Cardiac fibroblast (primary cell): Measurements from ENCODE around the gene KRTAP16-1.

ENCODE experiments used
- DNase-seq, 2 donors: peaks; one replicate each; pipeline versions ENCODE4 v3.0.0 to v3.0.0-alpha.2; 2010; ENCODE audit warnings: low read depth in 2 of 2
- H3K4me3 ChIP-seq, 2 donors: replicated peaks in 1 of 2; 1 replicate in 1 of 2; 2 replicates in 1 of 2; pipeline ENCODE4 v1.5.1; 2011; ENCODE audit warnings: low read depth in 2 of 2, low read length in 2 of 2, mild to moderate bottlenecking in 2 of 2, moderate library complexity in 1 of 2
- TF ChIP-seq, protein P1 (sequence below): IDR thresholded peaks from one replicate; pipeline ENCODE4 v1.5.1; 2011; ENCODE audit warnings: low read depth, mild to moderate bottlenecking, low read length, inconsistent platforms

KRTAP16-1 gene

DNA sequence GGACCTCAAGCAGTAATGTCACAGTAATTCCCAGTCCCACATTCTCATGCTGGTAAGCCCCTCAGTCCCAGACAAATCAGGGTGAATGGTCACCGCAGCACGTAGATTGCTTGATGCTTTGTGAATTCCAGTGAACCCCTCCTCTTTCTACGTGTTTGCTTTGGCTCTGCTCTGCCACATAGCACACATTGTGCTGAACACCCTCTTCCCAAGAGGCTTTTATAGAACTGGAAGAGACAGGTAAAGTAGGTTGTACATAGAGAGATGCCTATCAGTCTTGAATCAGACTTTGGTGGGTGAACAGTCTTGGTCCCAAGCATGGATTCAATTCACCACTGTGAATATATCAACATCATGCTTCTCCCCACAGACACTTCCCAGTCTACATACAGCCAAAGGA, 44.5 kb downstream of the KRTAP16-1 start:
- TF ChIP-seq, protein P1, sequence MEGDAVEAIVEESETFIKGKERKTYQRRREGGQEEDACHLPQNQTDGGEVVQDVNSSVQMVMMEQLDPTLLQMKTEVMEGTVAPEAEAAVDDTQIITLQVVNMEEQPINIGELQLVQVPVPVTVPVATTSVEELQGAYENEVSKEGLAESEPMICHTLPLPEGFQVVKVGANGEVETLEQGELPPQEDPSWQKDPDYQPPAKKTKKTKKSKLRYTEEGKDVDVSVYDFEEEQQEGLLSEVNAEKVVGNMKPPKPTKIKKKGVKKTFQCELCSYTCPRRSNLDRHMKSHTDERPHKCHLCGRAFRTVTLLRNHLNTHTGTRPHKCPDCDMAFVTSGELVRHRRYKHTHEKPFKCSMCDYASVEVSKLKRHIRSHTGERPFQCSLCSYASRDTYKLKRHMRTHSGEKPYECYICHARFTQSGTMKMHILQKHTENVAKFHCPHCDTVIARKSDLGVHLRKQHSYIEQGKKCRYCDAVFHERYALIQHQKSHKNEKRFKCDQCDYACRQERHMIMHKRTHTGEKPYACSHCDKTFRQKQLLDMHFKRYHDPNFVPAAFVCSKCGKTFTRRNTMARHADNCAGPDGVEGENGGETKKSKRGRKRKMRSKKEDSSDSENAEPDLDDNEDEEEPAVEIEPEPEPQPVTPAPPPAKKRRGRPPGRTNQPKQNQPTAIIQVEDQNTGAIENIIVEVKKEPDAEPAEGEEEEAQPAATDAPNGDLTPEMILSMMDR, result no peak
- DNase-seq, result no peak

DNA sequence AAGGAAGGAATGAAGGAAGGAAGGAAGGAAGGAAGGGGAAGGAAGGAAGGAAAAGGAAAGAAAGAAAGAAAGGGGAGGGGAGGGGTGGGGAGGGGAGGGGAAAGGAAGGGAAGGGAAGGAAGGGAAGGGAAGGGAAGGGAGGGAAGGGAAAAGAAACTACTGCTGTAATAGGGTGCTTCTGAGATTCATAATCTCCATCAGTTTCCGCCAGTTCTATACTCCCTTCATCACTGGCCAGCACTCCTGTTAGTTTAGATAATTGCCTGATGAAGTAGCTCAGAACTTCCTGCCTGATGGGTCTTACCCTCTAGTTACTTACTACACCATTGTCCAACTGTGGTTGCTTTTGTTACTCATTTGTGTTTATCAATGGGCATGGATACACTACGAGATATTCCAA, 45.9 kb downstream of the KRTAP16-1 start:
- TF ChIP-seq, protein P1, result no peak
- no peak for DNase-seq

More for the DNA sequence above, 44.5 kb downstream of the KRTAP16-1 start:
- no peak overlapping the region for H3K4me3 ChIP-seq

DNA sequence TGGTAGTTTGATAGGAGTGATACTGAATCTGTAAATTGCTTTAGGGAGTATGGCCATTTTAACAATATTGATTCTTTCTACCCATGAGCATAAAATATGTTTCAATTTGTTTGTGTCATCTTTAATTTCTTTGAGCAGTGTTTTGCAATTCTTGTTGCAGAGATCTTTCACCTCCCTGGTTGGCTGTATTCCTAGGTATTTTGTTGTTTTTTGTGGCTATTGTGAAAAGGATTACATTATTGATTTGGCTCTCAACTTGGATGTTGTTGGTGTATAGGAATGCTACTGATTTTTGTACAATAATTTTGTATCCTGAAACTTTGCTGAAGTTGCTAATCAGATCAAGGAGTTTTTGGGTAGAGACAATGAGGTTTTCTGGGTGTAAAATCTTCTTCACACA, 50.7 kb downstream of the KRTAP16-1 start:
- no peak overlapping the region for H3K4me3 ChIP-seq
- no peak for DNase-seq
- TF ChIP-seq, protein P1, result no peak

More for the DNA sequence above, 45.9 kb downstream of the KRTAP16-1 start:
- no peak overlapping the region for H3K4me3 ChIP-seq
